HG03025 (cell line): ENCODE results near the gene NDUFB4.
"Not testable (repeated sequence)": the region's sequence is repeated elsewhere in the genome, so short reads cannot be mapped to it uniquely, and the experiment has no call there.

Source experiments
- ATAC-seq: cut with Tn5 transposase; IDR thresholded peaks from one replicate; pipeline ENCODE4 v1.9.1; 2021; ENCODE audit warnings: mild to moderate bottlenecking, moderate library complexity; ENCODE audit not compliant: unreplicated experiment, low FRiP score

NDUFB4 gene

GRCh38 chr3:120636795-120637401 lies 40.8 kb downstream of the NDUFB4 start:
- ATAC-seq: no peak

GRCh38 chr3:120637851-120638559 lies 41.9 kb downstream of the NDUFB4 start:
- ATAC-seq: no peak

GRCh38 chr3:120638820-120639219 lies 42.7 kb downstream of the NDUFB4 start:
- not testable (repeated sequence) for ATAC-seq

- no peak for ATAC-seq
These were observed 44.1 kb downstream of the NDUFB4 start for GRCh38 chr3:120640231-120640630.

GRCh38 chr3:120641696-120642246 lies 45.6 kb downstream of the NDUFB4 start:
- no peak for ATAC-seq

GRCh38 chr3:120642368-120642948 lies 46.3 kb downstream of the NDUFB4 start:
- ATAC-seq: no peak

- no peak for ATAC-seq
These were observed 49.1 kb downstream of the NDUFB4 start for GRCh38 chr3:120645083-120645845.

GRCh38 chr3:120646771-120647432 lies 50.8 kb downstream of the NDUFB4 start:
- no peak for ATAC-seq

GRCh38 chr3:120648290-120648689 lies 52.2 kb downstream of the NDUFB4 start:
- ATAC-seq: no peak

GRCh38 chr3:120649830-120650233 lies 53.7 kb downstream of the NDUFB4 start:
- no peak for ATAC-seq

GRCh38 chr3:120650311-120650710 lies 54.2 kb downstream of the NDUFB4 start:
- ATAC-seq: no peak
